Measurements from ENCODE around the gene NFKBIL1.

NFKBIL1 gene

DNA sequence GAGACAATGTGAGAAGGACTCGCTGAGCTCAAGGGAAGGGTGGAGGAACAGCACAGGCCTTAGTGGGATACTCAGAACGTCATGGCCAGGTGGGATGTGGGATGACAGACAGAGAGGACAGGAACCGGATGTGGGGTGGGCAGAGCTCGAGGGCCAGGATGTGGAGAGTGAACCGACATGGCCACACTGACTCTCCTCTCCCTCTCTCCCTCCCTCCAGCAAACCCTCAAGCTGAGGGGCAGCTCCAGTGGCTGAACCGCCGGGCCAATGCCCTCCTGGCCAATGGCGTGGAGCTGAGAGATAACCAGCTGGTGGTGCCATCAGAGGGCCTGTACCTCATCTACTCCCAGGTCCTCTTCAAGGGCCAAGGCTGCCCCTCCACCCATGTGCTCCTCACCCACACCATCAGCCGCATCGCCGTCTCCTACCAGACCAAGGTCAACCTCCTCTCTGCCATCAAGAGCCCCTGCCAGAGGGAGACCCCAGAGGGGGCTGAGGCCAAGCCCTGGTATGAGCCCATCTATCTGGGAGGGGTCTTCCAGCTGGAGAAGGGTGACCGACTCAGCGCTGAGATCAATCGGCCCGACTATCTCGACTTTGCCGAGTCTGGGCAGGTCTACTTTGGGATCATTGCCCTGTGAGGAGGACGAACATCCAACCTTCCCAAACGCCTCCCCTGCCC is 29.6 kb downstream of the NFKBIL1 start:
- no peak for TF ChIP-seq TEAD4 (IDR thresholded peaks at IDR 0.05)
- TF ChIP-seq CREB1 (IDR thresholded peaks at IDR 0.05; ENCODE audit: low read depth) = no peak
- TF ChIP-seq EP300 (IDR thresholded peaks at IDR 0.05; ENCODE audit: borderline replicate concordance) = no peak
- TF ChIP-seq USF1 (IDR thresholded peaks at IDR 0.05) = no peak
- TF ChIP-seq CEBPB (IDR thresholded peaks at IDR 0.05) = no peak
- TF ChIP-seq RAD21 (IDR thresholded peaks at IDR 0.05; ENCODE audit: low read depth) = no peak
- no peak for TF ChIP-seq REST (IDR thresholded peaks at IDR 0.05; ENCODE audit: low read depth)

DNA sequence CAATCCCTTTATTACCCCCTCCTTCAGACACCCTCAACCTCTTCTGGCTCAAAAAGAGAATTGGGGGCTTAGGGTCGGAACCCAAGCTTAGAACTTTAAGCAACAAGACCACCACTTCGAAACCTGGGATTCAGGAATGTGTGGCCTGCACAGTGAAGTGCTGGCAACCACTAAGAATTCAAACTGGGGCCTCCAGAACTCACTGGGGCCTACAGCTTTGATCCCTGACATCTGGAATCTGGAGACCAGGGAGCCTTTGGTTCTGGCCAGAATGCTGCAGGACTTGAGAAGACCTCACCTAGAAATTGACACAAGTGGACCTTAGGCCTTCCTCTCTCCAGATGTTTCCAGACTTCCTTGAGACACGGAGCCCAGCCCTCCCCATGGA is 30.2 kb downstream of the NFKBIL1 start:
- no peak for TF ChIP-seq REST (IDR thresholded peaks at IDR 0.05; ENCODE audit: low read depth)
- TF ChIP-seq ZBTB7A (IDR thresholded peaks at IDR 0.05; ENCODE audit: low read depth) = no peak
- no peak for TF ChIP-seq RAD21 (IDR thresholded peaks at IDR 0.05; ENCODE audit: low read depth)
- no peak for TF ChIP-seq TAF1 (IDR thresholded peaks at IDR 0.05; ENCODE audit: low read depth)
- no peak for TF ChIP-seq NFIC (IDR thresholded peaks at IDR 0.05)
- TF ChIP-seq FOXM1 (IDR thresholded peaks at IDR 0.05; ENCODE audit: borderline replicate concordance, low read depth) = no peak
- no peak for TF ChIP-seq MAX (IDR thresholded peaks at IDR 0.05)
- no peak for TF ChIP-seq USF1 (IDR thresholded peaks at IDR 0.05)
- TF ChIP-seq CREB1 (IDR thresholded peaks at IDR 0.05; ENCODE audit: low read depth) = no peak
- TF ChIP-seq TCF12 (IDR thresholded peaks at IDR 0.05; ENCODE audit: low read depth) = no peak
- TF ChIP-seq EGR1 (IDR thresholded peaks at IDR 0.05) = no peak
- no peak for TF ChIP-seq EP300 (IDR thresholded peaks at IDR 0.05; ENCODE audit: borderline replicate concordance)
- no peak for TF ChIP-seq CEBPB (IDR thresholded peaks at IDR 0.05)
- TF ChIP-seq YY1 (IDR thresholded peaks at IDR 0.05; ENCODE audit: low read depth) = no peak
- TF ChIP-seq TEAD4 (IDR thresholded peaks at IDR 0.05) = no peak

GRCh38 chr6:31578184-31579118 is 31.0 kb downstream of the NFKBIL1 start:
- TF ChIP-seq TAF1 (IDR thresholded peaks at IDR 0.05; ENCODE audit: low read depth) (no peak), TEAD4 (IDR thresholded peaks at IDR 0.05) (no peak), NFIC (IDR thresholded peaks at IDR 0.05) (no peak), CREB1 (IDR thresholded peaks at IDR 0.05; ENCODE audit: low read depth) (no peak), EGR1 (IDR thresholded peaks at IDR 0.05) (no peak), RAD21 (IDR thresholded peaks at IDR 0.05; ENCODE audit: low read depth) (no peak), REST (IDR thresholded peaks at IDR 0.05; ENCODE audit: low read depth) (no peak)

DNA sequence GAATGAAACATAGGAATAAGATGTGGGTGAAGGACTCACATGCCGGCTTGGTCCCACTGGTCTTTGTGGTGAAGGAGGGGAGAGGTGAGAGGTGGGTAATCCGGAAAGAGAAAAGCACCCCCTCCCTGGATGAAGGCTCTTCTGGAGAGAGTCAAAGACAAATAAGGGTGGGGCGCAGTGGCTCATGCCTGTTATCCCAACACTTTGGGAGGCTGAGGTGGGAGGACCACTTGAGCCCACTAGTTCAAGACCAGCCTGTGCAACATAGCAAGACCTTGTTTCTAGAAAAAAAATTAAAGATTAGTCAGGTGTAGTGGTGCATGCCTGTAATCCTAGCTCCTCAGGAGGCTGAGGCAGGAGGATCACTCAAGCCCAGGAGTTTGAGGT is 31.7 kb downstream of the NFKBIL1 start:
- TF ChIP-seq REST (IDR thresholded peaks at IDR 0.05; ENCODE audit: low read depth) (no peak), YY1 (IDR thresholded peaks at IDR 0.05; ENCODE audit: low read depth) (no peak), USF1 (IDR thresholded peaks at IDR 0.05) (no peak), EGR1 (IDR thresholded peaks at IDR 0.05) (no peak), MAX (IDR thresholded peaks at IDR 0.05) (no peak), TAF1 (IDR thresholded peaks at IDR 0.05; ENCODE audit: low read depth) (no peak), CREB1 (IDR thresholded peaks at IDR 0.05; ENCODE audit: low read depth) (no peak), EP300 (IDR thresholded peaks at IDR 0.05; ENCODE audit: borderline replicate concordance) (no peak), CEBPB (IDR thresholded peaks at IDR 0.05) (no peak), RAD21 (IDR thresholded peaks at IDR 0.05; ENCODE audit: low read depth) (no peak), NFIC (IDR thresholded peaks at IDR 0.05) (no peak), TCF12 (IDR thresholded peaks at IDR 0.05; ENCODE audit: low read depth) (no peak), FOXM1 (IDR thresholded peaks at IDR 0.05; ENCODE audit: borderline replicate concordance, low read depth) (no peak), ZBTB7A (IDR thresholded peaks at IDR 0.05; ENCODE audit: low read depth) (no peak), TEAD4 (IDR thresholded peaks at IDR 0.05) (no peak)
